MM.1S (cell line): ENCODE results near the gene IFNL4.

Source experiments
- EZH2 ChIP-seq: fragments of 300-600 bp; sonication (generic); optimal IDR thresholded peaks from 2 replicates; pipeline ENCODE3; 2017; ENCODE audit warnings: low read depth, mild to moderate bottlenecking, antibody characterized with exemption, low read length, mixed read lengths
- TF ChIP-seq, protein P1 (sequence below): fragments of 300-600 bp; sonication (generic); IDR thresholded peaks from 2 replicates; pipeline ENCODE4 v1.5.1; 2016; ENCODE audit warnings: antibody characterized with exemption, low read length, mixed read lengths

- TF ChIP-seq, protein P1, sequence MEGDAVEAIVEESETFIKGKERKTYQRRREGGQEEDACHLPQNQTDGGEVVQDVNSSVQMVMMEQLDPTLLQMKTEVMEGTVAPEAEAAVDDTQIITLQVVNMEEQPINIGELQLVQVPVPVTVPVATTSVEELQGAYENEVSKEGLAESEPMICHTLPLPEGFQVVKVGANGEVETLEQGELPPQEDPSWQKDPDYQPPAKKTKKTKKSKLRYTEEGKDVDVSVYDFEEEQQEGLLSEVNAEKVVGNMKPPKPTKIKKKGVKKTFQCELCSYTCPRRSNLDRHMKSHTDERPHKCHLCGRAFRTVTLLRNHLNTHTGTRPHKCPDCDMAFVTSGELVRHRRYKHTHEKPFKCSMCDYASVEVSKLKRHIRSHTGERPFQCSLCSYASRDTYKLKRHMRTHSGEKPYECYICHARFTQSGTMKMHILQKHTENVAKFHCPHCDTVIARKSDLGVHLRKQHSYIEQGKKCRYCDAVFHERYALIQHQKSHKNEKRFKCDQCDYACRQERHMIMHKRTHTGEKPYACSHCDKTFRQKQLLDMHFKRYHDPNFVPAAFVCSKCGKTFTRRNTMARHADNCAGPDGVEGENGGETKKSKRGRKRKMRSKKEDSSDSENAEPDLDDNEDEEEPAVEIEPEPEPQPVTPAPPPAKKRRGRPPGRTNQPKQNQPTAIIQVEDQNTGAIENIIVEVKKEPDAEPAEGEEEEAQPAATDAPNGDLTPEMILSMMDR = no peak
- TF ChIP-seq EZH2 = no peak
Measured at GRCh38 chr19:39248806-39249205, at the start of gene IFNL4.
